ENCODE measurements around the gene PAX6. TPM values are rescaled to one million over a fixed set of nuclear protein-coding genes. Genes with fewer than 3 reads are reported as not detected.
"Not testable (repeated sequence)": the region's sequence is repeated elsewhere in the genome, so short reads cannot be mapped to it uniquely, and the experiment has no call there.

PAX6 gene
- total RNA-seq, 1 donor from 2014 or later: 0.32 TPM

GRCh38 chr11:31772412-31772811, 38.7 kb downstream of the PAX6 start:
- no peak for DNase-seq (ENCODE audit: low spot score)

- DNase-seq (ENCODE audit: low spot score): no peak
Observed at GRCh38 chr11:31770011-31770700, 41.0 kb downstream of the PAX6 start.

- no peak for DNase-seq (ENCODE audit: low spot score)
Observed at GRCh38 chr11:31768749-31769640, 42.1 kb downstream of the PAX6 start.

- no peak for DNase-seq (ENCODE audit: low spot score)
Observed at GRCh38 chr11:31767685-31768084, 43.4 kb downstream of the PAX6 start.

GRCh38 chr11:31767066-31767465, 44.1 kb downstream of the PAX6 start:
- DNase-seq (ENCODE audit: low spot score): no peak

GRCh38 chr11:31764766-31765165, 46.4 kb downstream of the PAX6 start:
- DNase-seq (ENCODE audit: low spot score): no peak

- no peak for DNase-seq (ENCODE audit: low spot score)
Observed at GRCh38 chr11:31764261-31764660, 46.9 kb downstream of the PAX6 start.

- DNase-seq (ENCODE audit: low spot score): no peak
Observed at GRCh38 chr11:31763296-31763695, 47.8 kb downstream of the PAX6 start.

GRCh38 chr11:31761636-31762035, 49.5 kb downstream of the PAX6 start:
- no peak for DNase-seq (ENCODE audit: low spot score)

- DNase-seq (ENCODE audit: low spot score): no peak
Observed at GRCh38 chr11:31757260-31757835, 53.8 kb downstream of the PAX6 start.

GRCh38 chr11:31747581-31747980, 63.5 kb downstream of the PAX6 start:
- no peak for DNase-seq (ENCODE audit: low spot score)

- not testable (repeated sequence) for DNase-seq (ENCODE audit: low spot score)
Observed at GRCh38 chr11:31740731-31741368, 70.3 kb downstream of the PAX6 start.

- no peak for DNase-seq (ENCODE audit: low spot score)
Observed at GRCh38 chr11:31740131-31740530, 71.0 kb downstream of the PAX6 start.

Measured in mesenteric fat pad (tissue), 1 donor.